Stomach (tissue), 9 donors: ENCODE measurements around the gene ACP1. TPM values are rescaled to one million over a fixed set of nuclear protein-coding genes. Genes with fewer than 3 reads are reported as not detected.
A peak's percentile ranks its signal among the peaks of the same experiment; 100 is the strongest.

Experiments used
- DNase-seq, 2 donors: peaks; one replicate each; pipeline versions ENCODE4 v3.0.0 to v3.0.0-alpha.2; 2013 to 2019
- H3K27ac ChIP-seq, 5 donors: fragments of 200-600 bp in 4 of 5; sonication (generic) in 4 of 5; one replicate each; pipeline ENCODE4 v1.5.1; 2013 to 2019; ENCODE audit warnings: mild to moderate bottlenecking in 1 of 5, moderate library complexity in 1 of 5
- H3K27me3 ChIP-seq, 3 donors: fragments of 200-600 bp; sonication (generic); one replicate each; pipeline ENCODE4 v1.5.1; 2017 to 2019; ENCODE audit warnings: mixed run types in 1 of 3
- H3K36me3 ChIP-seq, 4 donors: fragments of 200-600 bp; sonication (generic); 1 replicate in 3 of 4; 2 replicates in 1 of 4; pipeline ENCODE4 v1.5.1; 2016 to 2019
- H3K4me1 ChIP-seq, 4 donors: fragments of 200-600 bp; sonication (generic); one replicate each; pipeline ENCODE4 v1.5.1; 2016 to 2019
- H3K4me3 ChIP-seq, 4 donors: fragments of 200-600 bp; sonication (generic) in 3 of 4; one replicate each; pipeline ENCODE4 v1.5.1; 2016 to 2019; ENCODE audit warnings: mild to moderate bottlenecking in 1 of 4
- H3K9me3 ChIP-seq, 4 donors: fragments of 200-600 bp; sonication (generic); one replicate each; pipeline ENCODE4 v1.5.1; 2016 to 2019
- CTCF ChIP-seq, 7 experiments: fragments of 450-650 bp in 4 of 7; fragments of 200-600 bp in 3 of 7; sonication (generic) in 3 of 7; IDR thresholded peaks; one replicate each; pipeline ENCODE4 v1.5.1; 2016 to 2019; ENCODE audit warnings: antibody characterized with exemption in 7 of 7, control low read depth in 2 of 7, mild to moderate bottlenecking in 1 of 7
- EP300 ChIP-seq: sonication (generic); formaldehyde crosslinking; IDR thresholded peaks from one replicate; pipeline ENCODE4 v1.6.1; 2017; ENCODE audit warnings: antibody characterized with exemption
- POLR2A ChIP-seq, 4 donors: fragments of 450-650 bp; IDR thresholded peaks; one replicate each; pipeline ENCODE4 v1.6.1; 2016; ENCODE audit warnings: antibody characterized with exemption in 4 of 4, control low read depth in 2 of 4, mild to moderate bottlenecking in 1 of 4, moderate library complexity in 1 of 4
- POLR2AphosphoS5 ChIP-seq, 3 donors: sonication (generic); formaldehyde crosslinking; IDR thresholded peaks; one replicate each; pipeline ENCODE4 v1.6.1; 2016; ENCODE audit warnings: antibody characterized with exemption in 3 of 3
- WGBS, 5 donors: extraction: QIAGEN DNeasy Blood & Tissue Kit in 3 of 5; methylation state at CpG; one replicate each; pipeline versions ENCODE4 v1.1.5 to v1.1.7; 2013 to 2018; 5-methylcytosine and 5-hydroxymethylcytosine counted together
- intact Hi-C: fragments of 100-400 bp; cut with DNase I; formaldehyde crosslinking; loops from one replicate; pipeline ENCODE4 v1.15.1; 2023; ENCODE audit warnings: low total_unique reads
- polyA plus RNA-seq, 3 donors: library from polyadenylated mRNA; stranded (reverse); fragments of 200-250 nt; gene quantifications; one replicate each; pipeline ENCODE4 v1.2.3, GENCODE V29; 2013
- total RNA-seq, 5 donors: library from RNA; depleted of rRNA; stranded (reverse); fragments of >200 nt; gene quantifications; one replicate each; pipeline versions ENCODE4 v1.1.0 to v1.2.3, GENCODE V29; 2014 to 2016
- donor health status: healthy with polysubstance abuse.
- donor health status: Bipolar disorder and iron deficiency.
- donor health status: healthy.

The ACP1 gene
- total and polyA plus RNA-seq, 8 donors = 21.1 to 183 (median 87.5) TPM

GRCh38 chr2:271917-272316, 7.2 kb downstream of the ACP1 start:
- Histone ChIP-seq H3K4me1 (peaks cover 2 to 56% (median 32%) of the 10 kb centered on the region in 4 donors), H3K27me3 (no peaks in the 10 kb centered on the region), H3K9me3 (no peaks in the 10 kb centered on the region), H3K4me3 (no peak overlapping the region), H3K36me3 (peaks cover 0 to 56% (median 43%) of the 10 kb centered on the region in 4 donors), H3K27ac (no peak overlapping the region)
- 89 to 94% (median 90%) methylated on average over 12 of the region's 12 CpGs for WGBS, 5 donors
- no peak for TF ChIP-seq CTCF (IDR thresholded peaks at IDR 0.05)
- intact Hi-C loops = no loop called here
- DNase-seq = no peak

GRCh38 chr2:273333-273732, 8.6 kb downstream of the ACP1 start:
- TF ChIP-seq POLR2AphosphoS5 (IDR thresholded peaks at IDR 0.05) = no peak
- no peak for TF ChIP-seq POLR2A (IDR thresholded peaks at IDR 0.05)
- TF ChIP-seq CTCF (IDR thresholded peaks at IDR 0.05) = no peak
- TF ChIP-seq EP300 = no peak
- Histone ChIP-seq H3K27me3 (no peaks in the 10 kb centered on the region), H3K4me1 (peaks cover 0 to 43% (median 23%) of the 10 kb centered on the region in 4 donors), H3K4me3 (no peak overlapping the region), H3K27ac (no peak overlapping the region), H3K36me3 (peaks cover 6 to 71% (median 57%) of the 10 kb centered on the region in 4 donors), H3K9me3 (no peaks in the 10 kb centered on the region)
- 25 to 47% (median 33%) methylated on average over 6 of the region's 6 CpGs for WGBS, 5 donors
- DNase-seq = peak in 1 of 2 donors; percentile 49
- intact Hi-C loops = no loop called here

GRCh38 chr2:274503-274902, 9.8 kb downstream of the ACP1 start:
- peaks cover 10 to 82% (median 68%) of the 10 kb centered on the region in 4 donors for H3K36me3 ChIP-seq
- no peaks in the 10 kb centered on the region for H3K27me3 ChIP-seq
- TF ChIP-seq EP300 = no peak
- no peak for DNase-seq
- intact Hi-C loops = no loop called here
- no peak overlapping the region for H3K4me3 ChIP-seq
- no peak overlapping the region for H3K27ac ChIP-seq
- WGBS, 5 donors = 87 to 94% (median 92%) methylated on average over 3 of the region's 3 CpGs
- no peaks in the 10 kb centered on the region for H3K9me3 ChIP-seq
- H3K4me1 ChIP-seq = peaks cover 0 to 40% (median 20%) of the 10 kb centered on the region in 4 donors

GRCh38 chr2:275466-275865, 10.7 kb downstream of the ACP1 start:
- no peak overlapping the region for H3K27ac ChIP-seq
- H3K4me1 ChIP-seq = peaks cover 0 to 40% (median 23%) of the 10 kb centered on the region in 4 donors
- DNase-seq = no peak
- no peaks in the 10 kb centered on the region for H3K9me3 ChIP-seq
- WGBS, 5 donors = 75 to 83% (median 79%) methylated on average over 6 of the region's 6 CpGs
- TF ChIP-seq EP300 = no peak
- TF ChIP-seq POLR2AphosphoS5 (IDR thresholded peaks at IDR 0.05) = no peak
- no peak for TF ChIP-seq POLR2A (IDR thresholded peaks at IDR 0.05)
- no peaks in the 10 kb centered on the region for H3K27me3 ChIP-seq
- peaks cover 10 to 85% (median 78%) of the 10 kb centered on the region in 4 donors for H3K36me3 ChIP-seq
- intact Hi-C loops = no loop called here
- H3K4me3 ChIP-seq = no peak overlapping the region

GRCh38 chr2:278312-278926, 13.7 kb downstream of the ACP1 start:
- DNase-seq = no peak
- WGBS, 5 donors = 64 to 85% (median 65%) methylated on average over 2 of the region's 2 CpGs
- Histone ChIP-seq H3K4me1 (peaks cover 0 to 25% (median 15%) of the 10 kb centered on the region in 4 donors), H3K4me3 (no peak overlapping the region), H3K36me3 (peaks cover 21 to 95% (median 83%) of the 10 kb centered on the region in 4 donors), H3K27me3 (no peaks in the 10 kb centered on the region), H3K9me3 (no peaks in the 10 kb centered on the region), H3K27ac (no peak overlapping the region)
- TF ChIP-seq EP300 = no peak
- TF ChIP-seq POLR2A (IDR thresholded peaks at IDR 0.05) = no peak
- no peak for TF ChIP-seq CTCF (IDR thresholded peaks at IDR 0.05)
- no peak for TF ChIP-seq POLR2AphosphoS5 (IDR thresholded peaks at IDR 0.05)
- intact Hi-C loops = no loop called here
